ENCODE data around the gene ACOXL.

The ACOXL gene

GRCh38 chr2:111121828-111122630 is 389.7 kb downstream of the ACOXL start (continued):
- TF ChIP-seq ZNF621 (tag by site-specific recombination; IDR thresholded peaks at IDR 0.05) = no peak
- TF ChIP-seq RBAK (tag by site-specific recombination; IDR thresholded peaks at IDR 0.05) = no peak
- TF ChIP-seq IKZF3 (tag by site-specific recombination; IDR thresholded peaks at IDR 0.05) = no peak
- no peak for TF ChIP-seq ZNF140 (tag by site-specific recombination; IDR thresholded peaks at IDR 0.05)
- no peak for TF ChIP-seq ZNF513 (tag by site-specific recombination; IDR thresholded peaks at IDR 0.05)
- TF ChIP-seq, protein P1, sequence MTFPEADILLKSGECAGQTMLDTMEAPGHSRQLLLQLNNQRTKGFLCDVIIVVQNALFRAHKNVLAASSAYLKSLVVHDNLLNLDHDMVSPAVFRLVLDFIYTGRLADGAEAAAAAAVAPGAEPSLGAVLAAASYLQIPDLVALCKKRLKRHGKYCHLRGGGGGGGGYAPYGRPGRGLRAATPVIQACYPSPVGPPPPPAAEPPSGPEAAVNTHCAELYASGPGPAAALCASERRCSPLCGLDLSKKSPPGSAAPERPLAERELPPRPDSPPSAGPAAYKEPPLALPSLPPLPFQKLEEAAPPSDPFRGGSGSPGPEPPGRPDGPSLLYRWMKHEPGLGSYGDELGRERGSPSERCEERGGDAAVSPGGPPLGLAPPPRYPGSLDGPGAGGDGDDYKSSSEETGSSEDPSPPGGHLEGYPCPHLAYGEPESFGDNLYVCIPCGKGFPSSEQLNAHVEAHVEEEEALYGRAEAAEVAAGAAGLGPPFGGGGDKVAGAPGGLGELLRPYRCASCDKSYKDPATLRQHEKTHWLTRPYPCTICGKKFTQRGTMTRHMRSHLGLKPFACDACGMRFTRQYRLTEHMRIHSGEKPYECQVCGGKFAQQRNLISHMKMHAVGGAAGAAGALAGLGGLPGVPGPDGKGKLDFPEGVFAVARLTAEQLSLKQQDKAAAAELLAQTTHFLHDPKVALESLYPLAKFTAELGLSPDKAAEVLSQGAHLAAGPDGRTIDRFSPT (tag by site-specific recombination; IDR thresholded peaks at IDR 0.05) = peak; percentile 87
- no peak for TF ChIP-seq ZNF701 (tag by site-specific recombination; IDR thresholded peaks at IDR 0.05)
- TF ChIP-seq ZBTB17 (tag by site-specific recombination; IDR thresholded peaks at IDR 0.05) = no peak
- no peak for TF ChIP-seq ZSCAN30 (tag by site-specific recombination; IDR thresholded peaks at IDR 0.05)
- peak; percentile 77 for TF ChIP-seq ZNF133 (tag by site-specific recombination; IDR thresholded peaks at IDR 0.05)
- TF ChIP-seq KLF9 (tag by site-specific recombination; IDR thresholded peaks at IDR 0.05; ENCODE audit: low read depth) = no peak; the same call in 1 of the 2 replicates
- TF ChIP-seq ZNF426 (tag by site-specific recombination; IDR thresholded peaks at IDR 0.05) = no peak
- TF ChIP-seq, protein P2, sequence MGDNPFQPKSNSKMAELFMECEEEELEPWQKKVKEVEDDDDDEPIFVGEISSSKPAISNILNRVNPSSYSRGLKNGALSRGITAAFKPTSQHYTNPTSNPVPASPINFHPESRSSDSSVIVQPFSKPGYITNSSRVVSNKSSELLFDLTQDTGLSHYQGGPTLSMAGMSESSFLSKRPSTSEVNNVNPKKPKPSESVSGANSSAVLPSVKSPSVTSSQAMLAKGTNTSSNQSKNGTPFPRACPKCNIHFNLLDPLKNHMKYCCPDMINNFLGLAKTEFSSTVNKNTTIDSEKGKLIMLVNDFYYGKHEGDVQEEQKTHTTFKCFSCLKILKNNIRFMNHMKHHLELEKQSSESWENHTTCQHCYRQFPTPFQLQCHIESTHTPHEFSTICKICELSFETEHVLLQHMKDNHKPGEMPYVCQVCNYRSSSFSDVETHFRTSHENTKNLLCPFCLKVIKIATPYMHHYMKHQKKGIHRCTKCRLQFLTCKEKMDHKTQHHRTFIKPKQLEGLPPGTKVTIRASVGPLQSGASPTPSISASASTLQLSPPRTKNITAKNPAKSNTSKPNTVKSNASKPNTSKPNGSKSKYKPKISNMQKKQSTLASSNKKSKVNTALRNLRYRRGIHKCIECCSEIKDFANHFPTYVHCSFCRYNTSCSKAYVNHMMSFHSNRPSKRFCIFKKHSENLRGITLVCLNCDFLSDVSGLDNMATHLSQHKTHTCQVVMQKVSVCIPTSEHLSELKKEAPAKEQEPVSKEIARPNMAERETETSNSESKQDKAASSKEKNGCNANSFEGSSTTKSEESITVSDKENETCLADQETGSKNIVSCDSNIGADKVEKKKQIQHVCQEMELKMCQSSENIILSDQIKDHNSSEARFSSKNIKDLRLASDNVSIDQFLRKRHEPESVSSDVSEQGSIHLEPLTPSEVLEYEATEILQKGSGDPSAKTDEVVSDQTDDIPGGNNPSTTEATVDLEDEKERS (tag by site-specific recombination; IDR thresholded peaks at IDR 0.05) = no peak
- TF ChIP-seq ZNF274 (IDR thresholded peaks at IDR 0.05; ENCODE audit: low read length) = no peak
- no peak for TF ChIP-seq ZNF274 (tag by site-specific recombination; IDR thresholded peaks at IDR 0.05; ENCODE audit: borderline replicate concordance)
- no peak for TF ChIP-seq KLF7 (tag by site-specific recombination; IDR thresholded peaks at IDR 0.05; ENCODE audit: borderline replicate concordance)
- TF ChIP-seq, protein P3, sequence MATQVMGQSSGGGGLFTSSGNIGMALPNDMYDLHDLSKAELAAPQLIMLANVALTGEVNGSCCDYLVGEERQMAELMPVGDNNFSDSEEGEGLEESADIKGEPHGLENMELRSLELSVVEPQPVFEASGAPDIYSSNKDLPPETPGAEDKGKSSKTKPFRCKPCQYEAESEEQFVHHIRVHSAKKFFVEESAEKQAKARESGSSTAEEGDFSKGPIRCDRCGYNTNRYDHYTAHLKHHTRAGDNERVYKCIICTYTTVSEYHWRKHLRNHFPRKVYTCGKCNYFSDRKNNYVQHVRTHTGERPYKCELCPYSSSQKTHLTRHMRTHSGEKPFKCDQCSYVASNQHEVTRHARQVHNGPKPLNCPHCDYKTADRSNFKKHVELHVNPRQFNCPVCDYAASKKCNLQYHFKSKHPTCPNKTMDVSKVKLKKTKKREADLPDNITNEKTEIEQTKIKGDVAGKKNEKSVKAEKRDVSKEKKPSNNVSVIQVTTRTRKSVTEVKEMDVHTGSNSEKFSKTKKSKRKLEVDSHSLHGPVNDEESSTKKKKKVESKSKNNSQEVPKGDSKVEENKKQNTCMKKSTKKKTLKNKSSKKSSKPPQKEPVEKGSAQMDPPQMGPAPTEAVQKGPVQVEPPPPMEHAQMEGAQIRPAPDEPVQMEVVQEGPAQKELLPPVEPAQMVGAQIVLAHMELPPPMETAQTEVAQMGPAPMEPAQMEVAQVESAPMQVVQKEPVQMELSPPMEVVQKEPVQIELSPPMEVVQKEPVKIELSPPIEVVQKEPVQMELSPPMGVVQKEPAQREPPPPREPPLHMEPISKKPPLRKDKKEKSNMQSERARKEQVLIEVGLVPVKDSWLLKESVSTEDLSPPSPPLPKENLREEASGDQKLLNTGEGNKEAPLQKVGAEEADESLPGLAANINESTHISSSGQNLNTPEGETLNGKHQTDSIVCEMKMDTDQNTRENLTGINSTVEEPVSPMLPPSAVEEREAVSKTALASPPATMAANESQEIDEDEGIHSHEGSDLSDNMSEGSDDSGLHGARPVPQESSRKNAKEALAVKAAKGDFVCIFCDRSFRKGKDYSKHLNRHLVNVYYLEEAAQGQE (tag by site-specific recombination; IDR thresholded peaks at IDR 0.05) = no peak; the same call in 1 of the 2 replicates
- TF ChIP-seq ZNF561 (tag by site-specific recombination; IDR thresholded peaks at IDR 0.05; ENCODE audit: borderline replicate concordance) = no peak
- TF ChIP-seq PRDM2 (tag by site-specific recombination; IDR thresholded peaks at IDR 0.05; ENCODE audit: borderline replicate concordance) = no peak
- TF ChIP-seq ZNF16 (tag by site-specific recombination; IDR thresholded peaks at IDR 0.05; ENCODE audit: low read depth) = no peak
- TF ChIP-seq MYNN (tag by site-specific recombination; IDR thresholded peaks at IDR 0.05; ENCODE audit: borderline replicate concordance) = no peak
- no peak for TF ChIP-seq ZNF785 (tag by site-specific recombination; IDR thresholded peaks at IDR 0.05)
- TF ChIP-seq ZNF169 (tag by site-specific recombination; IDR thresholded peaks at IDR 0.05) = no peak

Data from HEK293 (cell line).